G401 (cell line): Measurements from ENCODE around the gene HPSE2. TPM values are rescaled to one million over a fixed set of nuclear protein-coding genes. Genes with fewer than 3 reads are reported as not detected.

Source experiments
- DNase-seq: peaks from one replicate; pipeline ENCODE4 v3.0.0-alpha.2; 2015; ENCODE audit warnings: low spot score
- in situ Hi-C: cut with HindIII; loops from 2 replicates; pipeline ENCODE4 v1.10.0; 2016; ENCODE audit warnings: low sequenced_read_pairs, mixed read lengths
- total RNA-seq: library from RNA; depleted of rRNA; stranded (reverse); fragments of >200 nt; shearing (Covaris generic); gene quantifications from 2 replicates; pipeline ENCODE4 v1.2.3, GENCODE V29; 2014

Gene HPSE2
- total RNA-seq, 1 experiment from 2014 or later: 0.61 TPM

DNA sequence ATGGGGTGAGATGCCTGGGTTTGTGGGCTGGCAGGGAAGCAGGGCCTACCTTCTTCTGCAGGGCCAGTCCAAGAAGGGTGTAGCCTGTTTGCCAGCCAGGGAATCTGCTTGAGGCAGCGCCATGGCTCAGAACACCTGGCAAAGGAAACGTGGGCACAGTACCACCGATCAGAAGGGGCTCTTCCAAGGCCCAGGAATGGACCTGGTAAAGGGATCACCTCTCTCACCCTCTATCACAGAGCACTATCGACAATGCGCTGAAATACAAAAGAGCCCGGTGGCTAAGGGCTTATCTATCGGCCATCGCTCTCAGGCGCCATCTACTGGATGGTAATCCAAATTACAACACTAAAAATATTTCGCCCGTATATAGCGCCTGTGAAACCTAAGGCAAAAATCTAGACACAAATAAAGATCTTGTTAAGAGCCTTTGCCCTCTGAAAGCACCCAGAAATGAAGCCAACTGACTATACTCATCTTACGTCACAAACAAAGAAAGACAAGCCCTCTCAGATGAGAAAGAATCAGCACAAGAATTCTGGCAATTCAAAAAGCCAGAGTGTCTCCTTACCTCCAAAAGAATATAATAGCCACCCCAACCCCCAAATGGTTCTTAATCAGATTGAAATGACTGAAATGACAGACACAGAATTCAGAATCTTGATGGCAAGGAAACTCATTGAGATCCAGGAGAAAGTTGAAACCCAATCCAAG lies 571.2 kb downstream of the HPSE2 start:
- DNase-seq: no peak
- in situ Hi-C loops: no loop called here

DNA sequence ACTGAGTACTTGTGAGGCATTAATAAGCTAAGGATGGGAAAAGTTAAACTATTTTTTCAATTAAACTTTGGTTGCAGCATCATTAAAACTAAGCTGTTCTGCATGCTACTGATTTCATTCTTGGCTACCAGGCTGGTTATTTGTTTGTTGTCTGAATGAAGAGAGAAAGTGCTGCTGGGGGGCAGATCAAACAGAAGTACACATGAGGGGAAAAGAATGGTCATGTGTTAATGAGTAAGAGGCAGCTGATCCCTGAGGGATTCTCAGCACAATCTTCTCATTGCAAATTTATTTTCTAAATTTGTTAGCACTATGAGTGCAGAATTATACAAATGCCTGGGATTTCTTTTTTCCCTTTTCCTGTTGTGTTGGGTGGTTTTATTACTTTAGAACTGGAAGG lies 575.7 kb downstream of the HPSE2 start:
- in situ Hi-C loops: no loop called here
- DNase-seq: no peak

GRCh38 chr10:98655492-98655891 lies 580.2 kb downstream of the HPSE2 start:
- no peak for DNase-seq
- in situ Hi-C loops: no loop called here

- DNase-seq: no peak
- in situ Hi-C loops: no loop called here
These were observed 586.5 kb downstream of the HPSE2 start for GRCh38 chr10:98649170-98649569.

DNA sequence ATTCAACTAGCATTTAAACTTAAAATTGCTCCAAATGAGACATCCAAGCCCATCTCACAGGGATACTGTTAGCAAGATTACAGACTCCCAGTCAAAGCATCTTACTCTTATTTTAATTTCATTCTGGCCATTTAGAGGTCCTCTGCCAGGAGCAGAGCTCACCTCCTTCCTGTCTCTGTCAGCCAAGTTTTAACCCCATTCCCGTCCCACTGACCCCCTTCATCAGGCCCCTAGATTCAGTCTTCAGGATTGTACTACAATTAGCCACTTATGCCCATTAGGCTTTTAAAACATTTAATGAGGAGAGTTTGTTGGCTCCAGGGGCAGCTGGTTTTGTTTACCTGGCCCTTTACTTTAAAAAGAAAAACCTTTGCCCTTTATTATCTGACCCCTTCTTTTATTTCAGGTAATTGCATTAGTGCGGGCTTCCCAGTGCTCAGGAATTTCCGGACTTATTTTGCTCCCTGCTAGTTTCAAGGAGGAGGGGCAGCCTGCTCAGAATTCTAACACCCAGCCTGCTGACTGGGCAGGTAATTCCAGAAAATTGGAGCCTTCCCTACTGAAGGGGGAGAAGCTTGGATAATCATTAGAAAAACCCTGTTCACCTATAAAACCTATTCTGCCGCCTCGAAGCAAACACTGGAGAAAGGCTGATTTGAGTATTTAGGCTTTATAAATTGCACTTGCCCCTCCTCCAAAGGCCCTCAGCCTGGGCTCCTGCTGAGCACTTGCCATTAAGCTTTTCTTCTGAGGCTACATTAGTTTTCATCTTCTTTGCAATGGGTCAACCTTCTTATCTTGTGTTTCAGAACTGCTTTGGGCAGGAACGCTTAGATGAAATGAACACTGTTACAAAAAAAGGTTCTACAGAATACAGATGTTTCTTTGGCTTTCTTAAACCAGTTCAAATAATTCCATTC lies 588.4 kb downstream of the HPSE2 start:
- in situ Hi-C loops: no loop called here
- DNase-seq: no peak

- no peak for DNase-seq
- in situ Hi-C loops: no loop called here
These were observed 591.2 kb downstream of the HPSE2 start for GRCh38 chr10:98644466-98644865.

DNA sequence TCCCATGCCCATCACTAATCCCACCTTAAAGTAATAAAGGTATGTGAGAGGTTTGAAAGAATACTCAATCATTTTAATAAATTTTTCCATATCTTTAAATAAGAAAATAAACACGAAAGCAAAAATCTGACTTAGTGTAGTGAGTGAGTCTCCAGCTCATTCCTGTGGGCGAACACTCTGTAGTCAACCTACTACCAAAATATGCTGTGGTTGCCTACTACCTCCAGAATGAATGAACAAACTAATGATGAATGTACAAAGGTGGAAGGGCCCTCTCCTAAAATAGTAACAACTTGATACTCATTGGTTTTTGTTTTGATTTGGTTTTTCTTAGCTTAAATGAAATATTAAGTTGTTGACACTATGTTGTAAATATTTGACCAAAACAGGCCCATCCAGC lies 593.4 kb downstream of the HPSE2 start:
- no peak for DNase-seq
- in situ Hi-C loops: no loop called here

DNA sequence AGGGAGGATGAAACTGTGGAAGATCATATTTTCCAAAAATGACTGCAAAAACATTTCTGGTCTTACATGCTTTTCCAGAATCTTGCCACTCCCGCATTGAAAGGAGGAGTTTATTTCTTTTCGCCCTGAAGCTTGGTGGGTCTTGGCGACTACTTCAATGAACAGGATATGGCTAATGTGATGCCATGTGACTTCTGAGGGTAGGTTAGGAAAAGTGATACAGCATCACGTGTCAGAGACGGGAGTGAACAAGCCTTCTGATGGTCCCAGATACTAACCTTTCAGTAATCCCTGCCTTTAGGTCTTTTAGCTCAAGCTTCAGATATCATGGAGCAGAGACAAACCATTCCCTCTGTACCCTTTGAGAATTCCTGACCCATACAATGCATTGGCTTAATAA lies 596.7 kb downstream of the HPSE2 start:
- no peak for DNase-seq
- in situ Hi-C loops: no loop called here

DNA sequence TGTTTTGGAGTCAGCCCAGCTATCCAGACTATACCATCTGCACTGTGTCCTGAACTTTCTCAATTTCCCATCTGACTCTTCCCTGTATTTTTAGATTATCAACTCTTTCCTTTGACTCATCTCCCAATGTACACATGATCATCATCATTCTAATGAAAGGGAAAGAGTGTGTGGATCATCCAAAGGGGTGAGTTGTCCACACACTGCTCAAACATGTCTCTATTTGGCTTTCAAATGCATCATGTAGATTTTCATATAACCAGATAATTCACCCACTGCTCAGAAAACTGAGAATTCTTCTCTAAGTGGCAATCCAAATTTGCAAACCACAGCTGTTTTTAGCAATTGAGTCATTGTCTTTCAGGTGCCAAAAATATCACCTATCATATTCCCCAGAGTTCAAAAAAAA lies 598.7 kb downstream of the HPSE2 start:
- DNase-seq: no peak
- in situ Hi-C loops: no loop called here

GRCh38 chr10:98632456-98633150 lies 603.0 kb downstream of the HPSE2 start:
- no peak for DNase-seq
- in situ Hi-C loops: no loop called here

DNA sequence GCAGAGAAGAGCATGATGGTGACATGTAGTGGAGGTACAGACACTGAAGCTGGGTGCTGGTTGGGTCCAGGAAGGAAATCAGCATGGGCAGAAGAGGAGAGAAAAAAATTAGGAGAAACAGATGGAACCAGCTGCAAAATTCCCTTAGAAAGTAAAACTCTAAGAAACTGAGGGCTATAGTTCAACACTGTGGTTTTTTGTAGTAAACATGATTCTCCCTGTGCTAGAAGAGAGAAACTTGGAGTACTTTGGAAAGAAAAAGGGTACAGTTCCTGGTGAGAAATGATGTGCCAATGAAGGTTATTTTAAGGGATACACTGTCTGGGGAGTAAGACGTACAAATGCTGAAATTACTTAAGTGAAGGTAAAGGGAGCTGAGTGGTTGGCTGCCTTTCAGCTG lies 607.4 kb downstream of the HPSE2 start:
- in situ Hi-C loops: no loop called here
- DNase-seq: no peak

DNA sequence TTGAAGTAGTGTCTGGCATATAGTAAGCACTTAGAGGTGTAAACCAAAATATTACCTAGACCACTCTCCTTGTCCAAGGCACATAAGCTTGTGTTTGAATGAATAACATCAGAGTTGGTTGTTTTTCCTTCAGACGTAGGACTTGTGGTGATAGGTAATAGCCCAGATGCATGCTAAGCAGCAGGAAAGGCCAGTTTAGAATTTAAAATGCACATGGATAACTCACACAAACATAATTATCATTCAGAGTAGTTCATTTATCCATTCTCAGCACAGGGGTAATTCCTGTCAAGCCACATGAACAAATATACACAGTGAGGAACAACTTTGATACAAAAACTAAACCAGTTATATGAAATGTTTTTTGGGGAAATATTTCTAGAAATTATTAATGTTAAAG lies 607.9 kb downstream of the HPSE2 start:
- DNase-seq: no peak
- in situ Hi-C loops: no loop called here

GRCh38 chr10:98624963-98625362 lies 610.7 kb downstream of the HPSE2 start:
- DNase-seq: no peak
- in situ Hi-C loops: no loop called here

DNA sequence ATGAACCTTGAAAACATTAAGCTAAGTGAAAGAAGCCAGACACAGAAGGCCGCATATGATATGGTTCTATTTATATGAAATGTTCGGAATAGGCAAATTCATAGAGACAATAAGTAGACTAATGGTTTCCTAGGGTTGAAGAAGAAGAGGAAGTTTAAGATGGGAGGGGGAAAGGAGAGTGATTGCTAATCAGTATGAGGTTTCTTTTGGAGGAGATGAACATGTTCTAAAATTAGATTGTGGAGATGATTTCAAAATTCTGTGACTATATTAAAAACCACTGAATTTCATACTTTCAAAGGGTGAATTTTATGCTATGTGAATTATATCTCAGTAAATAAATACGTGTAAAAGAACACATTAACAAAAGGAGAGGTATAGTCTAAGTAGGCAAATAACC lies 612.5 kb downstream of the HPSE2 start:
- no peak for DNase-seq
- in situ Hi-C loops: no loop called here

- DNase-seq: no peak
- in situ Hi-C loops: no loop called here
These were observed 614.0 kb downstream of the HPSE2 start for GRCh38 chr10:98621630-98622029.

- no peak for DNase-seq
- in situ Hi-C loops: no loop called here
These were observed 615.1 kb downstream of the HPSE2 start for GRCh38 chr10:98620503-98620902.

DNA sequence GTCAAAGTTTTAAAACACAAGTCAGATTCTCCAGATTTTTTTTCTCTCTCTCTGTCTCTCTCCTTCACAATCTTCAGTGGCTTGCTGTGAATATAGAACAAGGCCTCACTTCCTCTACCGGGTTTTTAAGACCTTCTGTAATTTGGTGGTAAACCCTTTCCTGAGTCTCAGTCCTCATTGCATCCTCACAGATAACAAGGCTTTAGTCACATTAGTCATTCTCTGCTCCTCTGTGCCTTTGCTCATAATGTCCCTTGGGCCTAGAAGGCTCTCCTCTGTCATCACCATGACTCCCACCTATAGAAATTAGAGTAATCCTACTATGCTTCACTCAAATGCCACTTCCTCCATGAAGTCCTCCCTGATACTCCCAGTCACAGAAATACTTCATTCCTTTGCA lies 616.2 kb downstream of the HPSE2 start:
- in situ Hi-C loops: no loop called here
- DNase-seq: no peak

DNA sequence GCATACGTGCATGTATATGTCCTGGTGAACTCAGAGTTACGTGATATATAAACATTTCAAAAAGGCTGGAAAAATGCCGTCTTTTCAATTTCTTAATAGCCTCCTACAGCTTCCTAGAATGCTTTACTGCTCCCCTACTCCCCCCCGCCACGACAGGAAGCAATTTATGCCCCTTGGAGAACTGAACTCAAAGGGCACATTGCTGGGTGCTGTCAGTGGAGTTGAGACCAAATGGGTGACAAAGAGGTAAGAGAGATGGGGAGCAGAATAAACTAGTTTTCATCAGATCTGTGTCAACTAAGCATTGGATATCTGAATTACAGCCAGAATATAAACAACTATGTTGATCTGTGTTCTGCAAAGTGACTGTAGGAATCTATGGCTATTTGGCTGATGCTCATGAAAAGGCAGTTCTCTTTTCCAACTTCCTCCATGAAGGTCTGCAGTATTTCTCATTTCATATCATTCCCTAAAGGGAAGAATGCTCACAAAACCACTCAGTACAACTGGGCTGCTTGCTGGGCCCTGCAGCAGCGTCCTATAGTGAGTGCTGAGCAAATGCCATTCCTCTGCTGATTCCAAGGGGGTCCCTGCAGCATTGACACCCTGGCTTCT lies 617.6 kb downstream of the HPSE2 start:
- DNase-seq: no peak
- in situ Hi-C loops: no loop called here

DNA sequence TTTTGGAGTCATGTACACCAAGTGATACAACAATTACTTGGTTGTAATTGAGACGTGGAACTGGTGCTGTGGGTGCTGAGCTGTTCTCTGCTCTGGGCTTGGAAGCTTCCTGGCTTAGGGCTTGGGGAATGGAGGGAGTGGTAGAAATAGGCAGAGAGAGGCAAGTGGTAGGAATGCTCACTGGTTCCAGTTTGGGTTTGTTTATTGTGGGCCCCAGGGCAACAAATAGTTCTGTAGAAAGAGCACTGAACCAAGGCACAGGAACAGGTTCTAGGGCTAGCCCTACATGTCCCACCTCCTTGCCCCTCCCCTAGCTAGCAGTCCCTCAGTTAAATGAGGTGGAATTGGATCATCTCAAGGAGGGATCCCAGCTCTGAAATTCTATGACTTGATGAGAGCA lies 622.2 kb downstream of the HPSE2 start:
- no peak for DNase-seq
- in situ Hi-C loops: no loop called here

- in situ Hi-C loops: no loop called here
- no peak for DNase-seq
These were observed 624.2 kb downstream of the HPSE2 start for GRCh38 chr10:98611436-98611835.
